Measurements from ENCODE around the gene MAX.

- TF ChIP-seq CC2D1A (CRISPR knock-in tag; IDR thresholded peaks at IDR 0.05): no peak
- no peak for TF ChIP-seq ZFP41 (CRISPR knock-in tag; IDR thresholded peaks at IDR 0.05; ENCODE audit: borderline replicate concordance)
- no peak for TF ChIP-seq NKX3-1 (CRISPR knock-in tag; IDR thresholded peaks at IDR 0.05)
Observed at GRCh38 chr14:65109357-65109756, 7.0 kb upstream of the MAX start.

All from HepG2 (cell line).